ENCODE results near the gene MAPK10. TPM values are rescaled to one million over a fixed set of nuclear protein-coding genes. Genes with fewer than 3 reads are reported as not detected.

MAPK10 gene
- total and polyA plus RNA-seq, 10 of the 15 experiments (the other 5 are each of a cell fraction or from before 2014, with no cell fraction given) = 1.1 to 4.2 (median 2.4) TPM

GRCh38 chr4:85940151-85940550, 419.7 kb downstream of the MAPK10 start:
- no peaks in the 10 kb centered on the region for H3K9me3 ChIP-seq (replicated peaks; ENCODE audit: control insufficient read depth, insufficient read depth, low read length)
- CTCF ChIA-PET = interaction anchor here (0.7 to 1.0 kb wide), 3 partner anchors 9 to 770 kb away, joined by 3 read pairs; no protein-coding TSS in a partner anchor
- RAD21 ChIA-PET (ENCODE audit: unreplicated experiment) = interaction anchor here (0.5 kb wide), 1 partner anchor 588 kb away, joined by 3 read pairs; no protein-coding TSS in a partner anchor
- H4K20me1 ChIP-seq (ENCODE audit: control insufficient read depth, insufficient read depth) = no peaks in the 10 kb centered on the region
- no peak overlapping the region for H3K9ac ChIP-seq (ENCODE audit: control insufficient read depth, insufficient read depth, low read length)
- no peak overlapping the region for H2AFZ ChIP-seq (ENCODE audit: control insufficient read depth, low read depth, low read length)
- H3K4me1 ChIP-seq (ENCODE audit: control insufficient read depth, insufficient read depth, low read length) = no peaks in the 10 kb centered on the region
- POLR2A ChIA-PET = no interaction called here
- DNase-seq (ENCODE audit: low read depth, low spot score) (no peak), ATAC-seq (no peak), FAIRE-seq (no peak)
- TF ChIP-seq RUNX3 (IDR thresholded peaks at IDR 0.05; ENCODE audit: low read length) (no peak), CUX1 (IDR thresholded peaks at IDR 0.05; ENCODE audit: insufficient replicate concordance, low read depth, low read length) (no peak), IRF4 (IDR thresholded peaks at IDR 0.05; ENCODE audit: low read depth, low read length) (no peak), BCL11A (IDR thresholded peaks at IDR 0.05; ENCODE audit: low read depth, low read length) (no peak), SREBF1 (IDR thresholded peaks at IDR 0.05; ENCODE audit: low read length) (no peak), IKZF2 (IDR thresholded peaks at IDR 0.05) (no peak), IKZF1 (conservative IDR thresholded peaks at IDR 0.05) (no peak), SMC3 (IDR thresholded peaks at IDR 0.05; ENCODE audit: borderline replicate concordance, low read length) (no peak)
- TF ChIP-seq, protein P1, sequence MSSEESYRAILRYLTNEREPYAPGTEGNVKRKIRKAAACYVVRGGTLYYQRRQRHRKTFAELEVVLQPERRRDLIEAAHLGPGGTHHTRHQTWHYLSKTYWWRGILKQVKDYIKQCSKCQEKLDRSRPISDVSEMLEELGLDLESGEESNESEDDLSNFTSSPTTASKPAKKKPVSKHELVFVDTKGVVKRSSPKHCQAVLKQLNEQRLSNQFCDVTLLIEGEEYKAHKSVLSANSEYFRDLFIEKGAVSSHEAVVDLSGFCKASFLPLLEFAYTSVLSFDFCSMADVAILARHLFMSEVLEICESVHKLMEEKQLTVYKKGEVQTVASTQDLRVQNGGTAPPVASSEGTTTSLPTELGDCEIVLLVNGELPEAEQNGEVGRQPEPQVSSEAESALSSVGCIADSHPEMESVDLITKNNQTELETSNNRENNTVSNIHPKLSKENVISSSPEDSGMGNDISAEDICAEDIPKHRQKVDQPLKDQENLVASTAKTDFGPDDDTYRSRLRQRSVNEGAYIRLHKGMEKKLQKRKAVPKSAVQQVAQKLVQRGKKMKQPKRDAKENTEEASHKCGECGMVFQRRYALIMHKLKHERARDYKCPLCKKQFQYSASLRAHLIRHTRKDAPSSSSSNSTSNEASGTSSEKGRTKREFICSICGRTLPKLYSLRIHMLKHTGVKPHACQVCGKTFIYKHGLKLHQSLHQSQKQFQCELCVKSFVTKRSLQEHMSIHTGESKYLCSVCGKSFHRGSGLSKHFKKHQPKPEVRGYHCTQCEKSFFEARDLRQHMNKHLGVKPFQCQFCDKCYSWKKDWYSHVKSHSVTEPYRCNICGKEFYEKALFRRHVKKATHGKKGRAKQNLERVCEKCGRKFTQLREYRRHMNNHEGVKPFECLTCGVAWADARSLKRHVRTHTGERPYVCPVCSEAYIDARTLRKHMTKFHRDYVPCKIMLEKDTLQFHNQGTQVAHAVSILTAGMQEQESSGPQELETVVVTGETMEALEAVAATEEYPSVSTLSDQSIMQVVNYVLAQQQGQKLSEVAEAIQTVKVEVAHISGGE (CRISPR knock-in tag; IDR thresholded peaks at IDR 0.05) = no peak
- H3K27ac ChIP-seq (ENCODE audit: control insufficient read depth, insufficient read depth) = no peak overlapping the region
- SMC1A ChIA-PET (ENCODE audit: uncharacterized antibody, unreplicated experiment) = no interaction called here
- H3K36me3 ChIP-seq (ENCODE audit: control insufficient read depth in 2 of 2, insufficient read depth in 2 of 2, low read length in 1 of 2) = no peaks in the 10 kb centered on the region
- no TSS peak for BruUV-seq (replicated peaks)
- no peaks in the 10 kb centered on the region for H3K79me2 ChIP-seq (ENCODE audit: control insufficient read depth, insufficient read depth, low read length)
- H3K27me3 ChIP-seq (replicated peaks in 1 of 2; ENCODE audit: control insufficient read depth in 2 of 2, insufficient read depth in 2 of 2, low read length in 1 of 2) = no peaks in the 10 kb centered on the region
- no peak overlapping the region for H3K4me2 ChIP-seq (ENCODE audit: control insufficient read depth, insufficient read depth)
- in situ Hi-C loops (cut with MboI) = no loop called here
- intact Hi-C loops (cut with micrococcal nuclease; ENCODE audit: unreplicated experiment) = loop anchor here (2.0 kb wide), 1 partner anchor 15 kb away; no protein-coding TSS in a partner anchor
- H3K4me3 ChIP-seq = no peak overlapping the region

Data from GM12878 (cell line).